Stimulated activated CD4-positive, alpha-beta T cell treated with anti-CD3 and anti-CD28 coated beads, Interleukin-15, amount 100 ng/mL, for 48 hours (primary cell): ENCODE measurements around the gene TAF4.

Experiments
- DNase-seq, 2 donors: peaks; one replicate each; pipeline ENCODE4 v3.0.0-alpha.2; 2020; ENCODE audit warnings: low read depth in 2 of 2

The TAF4 gene

DNA sequence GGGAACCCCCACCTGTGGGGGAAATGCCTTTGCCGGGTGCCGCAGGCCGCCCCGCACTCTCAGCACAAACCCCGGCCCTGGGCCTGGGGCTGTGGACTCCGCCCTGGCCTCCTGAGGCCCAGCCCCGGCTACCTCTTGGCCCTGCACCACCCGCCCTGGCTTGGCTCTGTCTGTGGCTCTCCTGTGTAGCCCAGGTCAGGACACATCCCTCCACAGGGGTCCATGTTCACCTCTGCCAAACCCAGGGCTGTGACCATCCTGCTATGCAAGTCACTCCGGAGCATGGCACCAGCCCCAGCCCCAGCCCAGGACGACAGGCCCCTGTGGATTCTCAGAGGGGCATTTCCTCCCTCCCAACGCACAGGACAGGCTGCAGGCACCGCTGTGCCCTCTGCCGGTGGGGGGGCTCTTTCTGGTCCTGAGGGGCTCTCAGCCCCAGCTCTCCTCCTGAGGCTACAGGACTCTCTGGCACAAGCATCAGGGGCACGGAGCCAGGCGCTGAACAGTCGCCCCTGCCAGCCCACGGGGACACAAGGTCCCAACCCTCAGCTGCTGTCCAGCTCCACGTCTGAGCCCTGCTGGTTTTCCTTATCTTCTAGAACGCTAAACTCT, 45.7 kb downstream of the TAF4 start:
- DNase-seq: no peak

DNA sequence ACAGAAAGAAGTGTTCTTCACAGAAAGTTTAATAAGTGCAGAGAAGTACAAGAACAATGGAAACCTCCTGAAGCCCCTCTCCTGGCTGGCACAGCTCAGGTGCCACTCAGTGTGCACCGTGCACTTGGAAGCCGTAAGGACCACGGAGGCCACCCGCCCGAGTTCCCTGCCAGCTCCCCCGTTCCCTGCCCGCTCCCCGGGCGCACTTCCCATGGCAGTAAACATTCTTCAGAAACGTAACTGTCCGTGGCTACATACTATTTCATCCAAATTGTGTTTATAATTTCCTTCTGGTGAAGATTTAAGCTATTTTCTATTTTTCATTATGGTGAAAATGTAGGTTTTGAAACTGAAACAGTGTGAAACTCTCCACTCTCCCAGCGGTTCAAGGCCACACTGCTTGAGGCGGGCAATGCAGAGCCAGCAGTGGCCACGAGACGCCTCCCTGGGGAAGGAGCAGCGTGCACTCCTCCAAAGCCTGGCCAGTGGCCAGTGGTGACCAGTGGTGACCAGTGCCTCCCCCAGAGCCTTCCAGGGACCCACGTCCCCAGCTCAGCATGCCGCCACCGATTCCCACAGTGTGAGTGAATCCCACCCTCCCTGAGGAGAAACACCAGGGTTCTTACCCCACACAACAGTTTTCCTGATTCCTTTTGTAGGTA, 46.4 kb downstream of the TAF4 start:
- no peak for DNase-seq

DNA sequence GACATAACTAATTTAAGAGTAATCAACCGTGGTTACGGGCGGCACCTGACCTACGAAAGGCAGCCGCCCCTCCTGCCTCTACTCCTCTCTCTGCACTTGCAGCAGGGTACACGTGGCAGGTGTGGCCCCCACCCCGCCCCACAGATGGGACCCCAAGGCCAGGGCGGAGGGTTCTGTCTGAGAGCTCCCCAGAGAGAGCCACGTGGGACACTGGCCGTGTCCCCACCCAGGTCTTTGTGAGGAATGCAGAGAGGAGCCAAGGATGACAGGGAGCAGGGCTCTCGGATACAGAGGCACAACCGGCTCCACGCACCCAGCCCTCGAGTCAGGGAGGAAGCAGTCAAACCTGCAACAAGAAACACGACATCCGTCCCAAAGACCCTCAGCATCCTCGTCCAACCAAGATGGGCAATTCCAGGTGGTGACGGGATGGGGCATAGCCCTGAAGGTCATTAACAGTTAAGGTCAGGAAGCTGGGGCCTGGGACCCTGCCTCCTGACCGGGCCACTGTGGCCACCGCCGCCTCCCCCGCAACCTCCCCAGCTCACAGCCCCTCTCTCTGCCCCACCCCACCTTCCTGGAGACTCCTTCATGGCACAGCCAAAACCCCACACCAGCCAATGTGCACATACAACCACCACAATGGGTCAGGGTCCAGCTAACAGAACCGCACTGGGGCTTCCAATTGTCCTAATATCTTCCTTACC, 47.1 kb downstream of the TAF4 start:
- DNase-seq: no peak

DNA sequence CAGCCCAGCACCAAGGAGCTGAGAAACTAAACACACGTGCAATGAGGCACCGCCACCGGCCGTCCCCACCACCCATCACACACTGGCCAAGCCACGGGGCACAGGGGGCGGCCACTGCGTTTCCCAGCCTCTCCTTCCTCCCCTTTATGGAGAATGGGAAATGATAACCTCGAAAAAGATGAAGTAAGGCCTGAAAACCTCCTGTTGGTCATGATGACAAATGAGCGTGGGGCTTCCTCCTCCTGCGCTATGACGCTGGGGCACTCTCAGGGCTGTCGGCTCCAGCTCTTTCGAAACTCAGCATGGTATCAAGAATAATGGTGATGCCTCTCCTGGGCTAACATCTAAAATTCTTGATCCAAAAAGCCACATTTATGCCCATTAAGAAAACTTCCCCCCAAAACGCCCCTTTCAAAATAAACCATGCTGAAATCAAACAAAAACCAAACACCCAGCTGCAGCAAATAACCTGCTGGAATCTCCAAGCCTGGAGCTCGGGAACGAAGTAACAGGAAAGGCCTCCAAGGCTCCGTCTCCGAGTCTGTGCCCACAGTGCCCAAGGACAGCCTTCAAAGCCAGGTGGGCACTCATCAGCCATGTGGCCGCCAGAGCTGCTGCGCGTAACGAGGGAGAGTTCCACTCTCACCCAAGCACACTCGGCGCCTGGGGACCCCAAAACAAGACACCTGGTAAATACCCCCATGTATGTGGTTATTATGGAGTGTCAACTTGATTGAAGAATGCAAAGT, 50.0 kb downstream of the TAF4 start:
- no peak for DNase-seq

DNA sequence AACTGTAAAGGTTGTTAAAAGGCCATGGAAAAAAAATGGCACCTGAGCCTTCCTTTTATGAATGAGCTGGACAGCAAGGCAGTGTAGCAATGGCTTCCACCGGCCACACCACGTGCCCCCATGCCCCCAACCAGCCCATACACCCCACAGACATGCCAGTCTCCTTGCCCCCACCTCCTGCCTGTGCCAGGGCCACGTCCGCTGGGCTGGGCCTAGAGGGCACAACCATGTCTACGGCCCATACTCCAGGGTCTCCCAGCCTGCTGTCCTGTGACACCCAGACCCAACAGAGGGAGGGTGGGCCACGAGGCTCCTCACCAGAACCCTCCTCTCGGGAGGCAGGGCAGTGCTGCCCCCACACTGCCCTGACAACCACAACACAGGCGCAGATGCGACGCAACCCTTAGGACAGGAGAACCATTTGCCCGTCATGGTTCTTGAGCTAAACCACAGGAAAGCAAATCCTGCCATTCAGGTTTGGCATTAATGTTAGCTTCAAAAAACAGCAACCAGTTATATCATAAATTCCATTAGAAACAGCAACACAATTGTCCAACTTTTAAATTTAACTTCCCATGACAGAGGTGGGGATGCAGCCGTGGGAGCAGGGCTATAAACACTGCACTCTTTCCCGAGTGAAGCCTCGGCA, 50.7 kb downstream of the TAF4 start:
- DNase-seq: no peak

DNA sequence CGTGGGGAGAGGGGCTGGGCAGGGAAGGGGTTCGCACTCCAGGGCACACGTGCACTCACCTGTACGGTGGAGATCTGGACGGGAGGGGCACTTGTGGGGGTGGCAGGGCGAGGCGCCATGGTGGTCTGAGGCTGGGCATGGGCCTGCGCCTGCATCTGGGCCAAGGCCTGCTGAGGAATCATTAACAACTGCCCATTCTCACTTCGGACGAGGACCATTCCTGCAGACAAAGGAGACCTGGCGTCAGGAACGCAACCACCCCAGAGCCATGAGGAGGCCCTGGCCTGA, 51.2 kb downstream of the TAF4 start:
- DNase-seq: no peak

DNA sequence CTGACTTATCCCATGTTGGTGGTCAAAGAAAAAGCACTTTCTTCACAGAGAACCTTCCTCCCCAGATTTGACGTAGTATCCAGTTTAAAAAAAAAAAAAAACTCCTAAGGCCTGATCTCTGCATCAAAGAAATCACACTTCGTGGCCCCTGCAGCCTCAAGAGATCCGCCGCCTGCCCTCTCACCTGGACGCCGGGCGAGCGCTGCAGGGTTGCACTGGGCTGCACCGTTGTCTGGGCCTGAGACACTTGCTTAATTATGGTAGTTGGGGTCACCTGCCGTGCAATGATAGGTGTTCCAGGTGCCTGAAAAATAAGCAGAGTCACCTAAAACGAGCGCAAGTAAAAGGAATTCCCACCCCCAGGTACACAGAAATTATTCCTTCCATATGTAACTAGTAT, 53.0 kb downstream of the TAF4 start:
- DNase-seq: no peak

DNA sequence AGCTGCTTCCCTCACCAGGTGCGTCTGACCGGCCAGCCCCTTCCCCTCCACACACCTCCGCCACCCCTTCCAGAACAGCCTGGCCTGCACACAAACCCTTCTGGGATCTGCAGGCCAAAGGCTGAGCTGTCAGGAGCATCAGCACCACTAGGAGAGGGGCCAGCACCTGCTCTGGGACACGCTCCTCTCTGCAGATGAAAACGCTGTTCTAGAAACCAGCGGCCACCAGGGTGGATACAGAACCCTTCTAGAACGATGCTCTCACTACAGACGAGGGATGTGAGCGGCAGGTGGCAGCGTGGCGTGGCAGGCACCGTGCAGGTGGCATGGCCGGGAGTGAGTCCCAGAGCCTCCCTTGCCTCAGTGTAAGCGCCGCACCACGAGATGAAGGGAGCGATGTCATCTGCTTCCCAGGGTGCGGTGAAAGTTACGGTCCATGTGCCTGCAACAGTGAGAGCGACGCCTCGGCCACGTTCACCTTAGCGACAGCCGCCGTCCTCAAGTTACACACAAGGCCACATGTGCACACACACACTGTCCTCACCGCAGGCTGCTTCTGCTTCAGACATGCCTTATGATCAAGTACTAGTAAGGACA, 53.6 kb downstream of the TAF4 start:
- no peak for DNase-seq

DNA sequence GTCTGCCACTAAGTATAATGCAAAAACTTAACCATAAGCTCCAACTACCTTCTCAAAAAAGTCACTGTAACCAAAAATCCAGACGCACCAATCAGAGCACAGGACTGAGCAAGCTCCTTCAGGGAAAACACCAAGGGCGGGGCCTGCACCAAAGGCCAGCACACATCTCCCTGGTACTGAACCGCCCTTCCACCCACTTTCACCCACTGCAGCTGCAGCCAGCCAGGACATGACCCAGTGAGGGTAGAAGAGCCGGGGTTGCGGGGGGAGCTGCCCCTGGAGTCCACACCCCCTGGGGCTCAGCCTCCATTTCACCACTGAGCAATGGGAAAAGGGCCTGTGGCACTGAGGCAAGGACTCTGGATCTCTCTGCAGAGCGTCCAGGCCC, 54.3 kb downstream of the TAF4 start:
- no peak for DNase-seq

DNA sequence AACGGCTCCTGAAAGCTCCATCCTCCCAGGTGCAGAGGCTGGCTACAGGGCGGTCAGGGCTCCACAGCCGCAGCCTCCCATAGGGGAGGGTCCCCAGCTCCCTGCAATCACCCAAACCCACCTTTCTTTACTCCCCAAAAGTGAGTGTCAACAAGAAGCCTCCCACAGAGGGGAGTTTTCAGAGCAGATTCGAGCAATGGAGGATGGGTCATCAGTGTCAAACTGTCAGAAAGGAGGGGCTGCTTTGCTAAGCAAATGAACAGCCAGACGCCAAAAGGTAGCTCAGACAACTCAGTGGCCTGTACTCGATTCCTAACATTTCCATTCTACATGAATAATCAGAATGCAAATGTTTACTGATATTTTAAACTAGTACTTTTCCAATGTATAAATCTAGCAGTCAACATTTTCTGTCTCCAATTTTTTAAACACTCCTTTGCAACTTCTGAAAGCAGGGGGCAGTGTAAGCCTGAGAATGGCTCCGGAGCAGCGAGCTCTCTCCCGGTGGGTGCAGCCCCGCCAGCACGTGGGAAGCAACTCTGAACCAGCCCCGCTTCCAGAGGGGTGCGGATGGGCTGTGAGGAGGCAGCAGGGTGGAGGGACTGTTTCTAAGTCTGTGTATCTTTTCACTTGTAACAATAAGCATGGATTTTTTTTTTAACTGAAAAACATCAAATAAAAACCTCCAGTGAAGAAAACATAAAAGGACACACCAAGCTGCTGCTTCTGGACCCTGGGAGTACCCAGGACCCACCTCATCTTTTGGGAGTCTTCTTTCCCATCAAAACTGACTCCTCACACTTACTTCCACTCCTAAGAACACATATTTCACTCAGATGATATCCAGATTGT, 54.9 kb downstream of the TAF4 start:
- peak in 1 of 2 donors; percentile 45 for DNase-seq

DNA sequence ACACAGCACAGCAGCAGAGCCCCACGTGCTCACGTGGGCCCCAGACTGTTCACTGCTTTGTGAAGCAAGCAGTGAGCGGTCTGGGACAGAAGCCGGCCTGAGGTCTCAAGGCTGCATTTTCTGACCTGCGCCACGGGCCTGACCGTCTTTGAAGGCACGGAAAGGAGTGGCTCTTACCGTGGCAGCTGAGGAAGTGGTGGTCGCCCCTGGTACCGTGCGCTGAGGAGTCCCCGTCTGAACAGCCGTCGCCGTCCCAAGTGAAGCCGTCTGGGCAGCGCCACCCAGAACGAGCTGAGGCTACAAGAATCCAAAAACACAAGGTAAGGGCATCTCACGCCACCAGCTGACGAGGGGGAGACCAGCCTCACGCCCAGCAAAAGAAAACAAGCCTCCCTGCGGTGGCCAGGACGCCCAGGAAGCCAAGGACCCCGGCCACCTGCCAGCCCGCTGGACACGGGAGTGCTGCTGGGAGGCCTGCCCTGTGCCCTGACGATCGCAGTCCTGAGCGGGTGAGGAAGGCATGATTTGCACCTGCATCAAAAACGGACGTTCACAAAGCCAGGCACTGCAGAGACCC, 55.7 kb downstream of the TAF4 start:
- no peak for DNase-seq

DNA sequence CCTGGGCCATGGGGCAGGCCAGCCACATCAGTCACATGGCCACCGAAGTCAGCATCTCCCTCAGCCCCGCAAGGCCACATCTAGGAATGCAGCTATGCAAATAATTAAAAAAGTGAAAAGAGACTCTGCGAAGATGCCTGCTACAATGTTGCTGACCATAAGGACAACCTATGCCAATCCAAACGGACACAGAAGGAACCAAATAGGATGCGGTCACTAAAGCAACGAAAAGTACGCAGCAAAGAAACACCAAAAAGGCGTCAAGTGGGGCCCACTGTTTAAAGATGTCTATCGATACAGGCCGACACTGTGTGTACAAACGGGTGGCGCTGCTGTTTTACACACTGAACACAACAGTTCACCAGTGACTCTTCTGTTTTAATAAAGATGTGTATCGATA, 56.4 kb downstream of the TAF4 start:
- no peak for DNase-seq

DNA sequence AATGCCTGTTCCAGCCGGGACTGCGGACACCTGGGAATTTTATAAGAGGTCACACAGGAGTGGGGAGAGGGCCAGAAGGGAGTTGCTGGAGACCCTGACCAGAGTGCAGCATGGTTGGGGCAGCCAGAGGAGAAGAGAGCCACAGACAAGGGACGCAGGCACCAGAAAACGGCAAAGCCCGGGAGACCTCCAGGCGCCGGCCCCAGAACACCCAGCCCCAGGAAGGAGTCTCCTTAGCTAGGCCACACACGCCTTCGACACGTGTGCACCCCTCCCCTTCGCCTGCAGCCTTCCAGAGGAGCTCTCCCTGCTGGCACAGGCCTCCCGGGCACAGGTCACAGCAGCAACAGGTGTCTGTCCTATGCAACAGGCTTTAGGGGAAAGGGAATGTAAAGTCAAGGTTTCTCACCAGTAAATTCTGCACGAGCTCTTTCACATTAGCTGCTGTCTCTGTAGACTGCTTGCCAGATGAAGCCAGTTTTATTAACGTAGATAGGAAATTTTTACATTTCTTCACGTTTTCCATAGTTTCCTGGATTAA, 57.0 kb downstream of the TAF4 start:
- DNase-seq: no peak

DNA sequence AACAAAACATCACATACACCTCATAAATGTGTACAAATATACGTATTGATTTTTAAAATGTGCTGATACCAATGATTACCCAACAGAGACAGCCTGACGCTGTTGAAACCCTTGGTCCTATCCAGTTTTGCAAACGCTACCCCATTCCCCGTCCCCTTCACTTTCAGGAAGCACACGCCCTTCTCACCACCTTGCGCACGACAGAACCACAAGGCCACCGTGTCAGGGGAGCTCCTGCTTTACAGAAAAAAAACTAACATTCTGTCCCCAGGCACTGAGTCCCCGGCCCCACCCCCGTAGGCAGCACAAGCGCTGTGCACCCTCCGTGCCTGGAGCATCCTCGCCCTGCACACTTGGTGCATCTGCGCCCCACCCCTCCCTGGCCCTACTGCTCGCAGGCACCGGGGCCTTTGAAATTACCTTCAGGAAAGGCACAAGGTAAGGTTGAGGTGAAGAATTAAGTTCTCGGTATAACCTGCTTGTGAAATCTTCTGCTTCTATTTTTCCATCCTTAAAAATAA, 58.5 kb downstream of the TAF4 start:
- DNase-seq: no peak

DNA sequence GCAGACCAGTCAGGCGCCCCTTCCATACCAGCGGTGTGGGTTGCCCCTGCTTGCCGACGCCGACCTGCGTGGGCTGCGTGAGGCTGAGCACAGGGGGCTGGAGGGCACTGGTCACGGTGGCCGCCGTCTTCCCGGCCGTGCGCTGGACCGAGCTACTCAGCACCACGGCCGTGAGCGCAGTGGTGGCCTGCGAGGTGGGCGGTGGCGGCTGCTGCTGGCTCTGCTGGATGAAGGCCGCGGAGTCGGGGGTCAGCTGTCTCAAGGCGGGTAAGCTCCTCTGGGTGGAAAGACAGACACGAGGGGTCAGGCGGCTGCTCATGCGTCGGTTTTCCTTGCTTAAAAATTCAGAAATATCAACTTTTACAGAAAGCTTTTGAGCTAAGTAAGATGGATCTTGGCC, 59.2 kb downstream of the TAF4 start:
- DNase-seq: no peak

DNA sequence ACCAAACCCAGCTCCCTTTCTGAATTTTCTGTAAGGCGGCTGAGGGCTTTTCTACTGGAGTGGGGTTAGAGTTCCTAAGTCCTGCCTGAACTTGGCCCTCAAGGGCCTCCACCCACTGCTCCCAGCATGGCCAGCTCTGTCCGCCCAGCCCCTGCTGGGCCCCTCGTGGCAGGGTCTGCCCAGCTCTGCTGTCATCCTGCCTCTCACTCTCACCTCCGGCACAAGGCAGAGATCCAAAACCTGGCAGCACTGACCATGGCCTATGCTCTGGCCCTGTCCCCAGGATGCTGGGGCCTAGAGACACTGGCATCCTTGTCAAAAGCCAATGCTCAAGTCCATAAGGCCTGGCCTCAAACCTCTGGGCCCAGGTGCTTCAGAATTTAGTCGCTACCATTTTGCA, 61.1 kb downstream of the TAF4 start:
- DNase-seq: no peak

DNA sequence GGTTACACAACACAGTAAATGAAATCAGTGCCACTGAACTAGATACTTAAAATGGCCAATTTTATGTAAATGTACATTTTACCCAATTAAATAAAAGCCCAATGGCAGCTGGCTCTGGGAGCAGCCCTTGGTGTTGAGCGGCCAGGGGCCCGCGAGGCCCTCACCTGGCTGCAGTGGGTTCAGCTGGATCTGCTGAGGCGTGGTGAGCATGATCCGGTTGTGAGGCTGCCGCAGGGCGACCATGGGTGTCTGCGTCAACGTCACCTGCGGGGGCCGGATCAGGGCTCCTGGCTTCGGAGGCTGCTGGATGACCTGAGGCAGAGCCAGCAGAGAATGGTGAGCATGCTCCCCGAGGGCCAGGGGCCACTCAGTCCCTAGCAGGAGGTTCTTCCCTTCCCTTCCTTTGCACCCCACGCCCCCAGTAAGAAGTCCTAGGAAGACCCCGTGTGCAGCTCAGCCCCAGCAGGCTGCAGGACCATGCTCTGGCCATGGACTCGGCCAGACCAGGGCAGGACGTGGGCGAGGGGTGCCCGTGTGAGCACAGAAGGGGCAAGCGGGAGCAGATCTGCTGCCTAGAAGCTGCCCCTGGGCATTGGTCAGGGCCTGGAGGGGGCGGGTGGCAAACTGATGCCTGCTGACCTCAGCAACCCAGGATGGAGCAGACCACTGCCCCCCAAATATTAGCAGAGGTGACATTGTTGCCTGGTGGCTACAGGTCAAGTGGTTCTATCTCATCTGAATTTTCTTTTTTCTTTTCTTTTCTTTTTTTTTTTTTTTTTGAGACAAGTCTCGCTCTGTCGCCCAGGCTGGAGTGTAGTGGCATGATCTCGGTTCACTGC, 61.9 kb downstream of the TAF4 start:
- no peak for DNase-seq

DNA sequence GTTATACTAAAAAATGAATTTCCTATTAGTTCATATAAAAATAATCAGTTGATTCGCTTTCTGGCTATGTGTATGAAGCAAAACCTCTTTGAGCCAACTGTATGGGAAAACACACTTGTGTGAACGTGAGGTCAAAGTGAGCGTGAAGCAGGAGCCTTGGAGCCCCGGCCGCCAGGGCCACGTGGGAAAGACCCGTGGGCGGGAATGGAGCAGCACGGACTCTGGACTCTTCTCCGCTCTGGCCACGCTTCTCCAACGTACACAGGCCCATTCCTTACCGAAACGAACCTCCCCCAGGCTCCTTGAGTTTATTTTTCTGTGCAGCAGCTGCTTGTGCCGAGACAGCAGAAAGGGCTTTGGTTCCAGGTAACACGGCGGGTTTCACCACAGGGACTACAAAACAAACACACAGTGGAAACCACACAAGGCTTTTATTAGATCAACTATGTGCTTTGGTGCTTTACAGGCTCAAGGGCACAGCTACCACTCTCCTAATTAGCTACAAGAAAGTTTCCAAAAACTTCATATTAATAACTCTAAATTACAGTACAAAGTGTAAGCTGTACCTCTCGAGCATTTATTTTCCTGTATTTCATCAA, 62.7 kb downstream of the TAF4 start:
- DNase-seq: no peak

DNA sequence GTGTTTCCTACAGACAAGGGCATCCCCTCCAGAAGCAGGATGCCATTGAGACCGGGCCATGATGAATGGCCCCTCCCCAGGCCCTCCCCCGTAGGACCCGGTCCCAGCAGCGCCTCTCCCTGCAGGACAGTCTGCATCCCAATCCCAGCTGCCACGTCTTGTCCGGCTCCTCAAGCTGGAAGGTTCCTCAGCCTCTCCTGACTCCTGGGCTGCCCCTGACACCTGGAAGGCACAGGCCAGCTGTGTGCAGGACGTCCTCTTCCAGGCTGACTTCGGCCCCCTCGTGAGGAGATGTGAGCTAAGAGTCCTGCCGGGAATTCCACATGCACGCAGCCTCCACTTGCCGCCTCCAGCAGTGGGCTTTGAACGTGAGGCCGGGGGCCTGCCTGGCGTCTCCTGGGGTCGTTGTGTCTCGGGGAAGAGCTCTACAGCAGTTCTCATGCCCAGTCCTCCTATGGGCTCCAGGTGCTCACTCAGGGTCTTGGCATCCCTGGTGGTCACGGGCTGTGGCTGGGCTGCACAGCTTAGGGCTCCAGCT, 64.4 kb downstream of the TAF4 start:
- no peak for DNase-seq
